Measurements from ENCODE around the gene ZNF267.
"Not testable (repeated sequence)": the region's sequence is repeated elsewhere in the genome, so short reads cannot be mapped to it uniquely, and the experiment has no call there.

ZNF267 gene

GRCh38 chr16:31880322-31880979 is 6.8 kb downstream of the ZNF267 start:
- no peak for DNase-seq

- DNase-seq: no peak
Observed at GRCh38 chr16:31886227-31886626, 12.6 kb downstream of the ZNF267 start.

DNA sequence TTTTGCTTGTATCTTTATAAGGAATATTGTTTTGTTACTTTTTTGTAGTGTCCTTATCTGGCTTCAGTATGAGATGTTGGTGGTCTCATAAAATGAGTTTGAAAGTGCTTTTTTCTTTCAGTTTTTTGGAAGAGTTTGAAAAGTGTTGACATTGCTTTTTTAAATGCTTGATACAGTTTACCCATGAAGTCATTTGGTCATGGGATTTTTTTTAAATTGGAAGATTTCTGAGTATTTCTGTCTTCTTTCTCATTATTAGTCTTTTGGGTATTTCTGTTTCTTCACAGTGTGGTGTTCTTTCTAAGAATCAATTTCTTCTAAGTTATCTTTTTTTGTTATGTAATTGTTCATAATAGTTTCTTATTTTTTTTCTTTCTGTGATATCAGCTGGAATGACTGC is 15.1 kb downstream of the ZNF267 start:
- no peak for DNase-seq

GRCh38 chr16:31892111-31892510 is 18.5 kb downstream of the ZNF267 start:
- not testable (repeated sequence) for DNase-seq

DNA sequence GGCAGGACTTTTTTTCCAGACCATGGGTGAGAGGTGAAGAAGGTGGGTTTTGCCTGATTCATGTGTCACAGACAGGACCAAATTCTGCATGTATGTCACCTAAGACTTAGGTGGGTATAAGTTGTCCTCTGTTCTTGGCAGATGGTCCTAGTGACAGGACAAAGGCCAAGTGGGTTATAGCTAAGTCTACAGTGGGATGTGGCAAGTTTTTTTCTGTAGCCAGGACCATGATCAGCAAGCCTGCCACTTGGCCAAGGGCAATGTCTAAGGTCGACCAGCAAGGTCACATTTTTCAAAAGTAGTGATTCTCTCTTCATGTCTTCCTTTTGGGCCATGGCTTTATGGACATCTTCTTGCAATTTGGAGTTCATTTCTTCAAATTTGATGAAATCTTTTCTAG is 20.2 kb downstream of the ZNF267 start:
- no peak for DNase-seq

DNA sequence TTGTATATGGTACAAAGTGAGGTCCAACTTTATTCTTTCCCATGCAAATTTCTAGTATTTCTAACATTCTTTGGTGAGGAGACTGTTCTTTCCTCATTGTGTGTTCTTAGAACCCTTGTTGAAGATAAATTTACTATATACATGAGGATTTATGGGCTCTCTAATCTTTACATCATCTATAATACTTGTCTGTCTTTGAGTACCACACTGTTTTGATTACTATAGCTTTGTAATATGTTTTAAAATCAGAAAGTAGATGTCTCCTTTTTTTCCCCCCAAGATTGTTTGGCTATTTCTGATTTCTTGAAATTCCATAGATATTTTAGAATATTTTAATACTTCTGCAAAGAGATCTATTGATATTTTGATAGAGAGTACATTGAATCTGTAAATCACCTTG is 23.7 kb downstream of the ZNF267 start:
- no peak for DNase-seq

GRCh38 chr16:31899505-31899904 is 25.9 kb downstream of the ZNF267 start:
- no peak for DNase-seq

DNA sequence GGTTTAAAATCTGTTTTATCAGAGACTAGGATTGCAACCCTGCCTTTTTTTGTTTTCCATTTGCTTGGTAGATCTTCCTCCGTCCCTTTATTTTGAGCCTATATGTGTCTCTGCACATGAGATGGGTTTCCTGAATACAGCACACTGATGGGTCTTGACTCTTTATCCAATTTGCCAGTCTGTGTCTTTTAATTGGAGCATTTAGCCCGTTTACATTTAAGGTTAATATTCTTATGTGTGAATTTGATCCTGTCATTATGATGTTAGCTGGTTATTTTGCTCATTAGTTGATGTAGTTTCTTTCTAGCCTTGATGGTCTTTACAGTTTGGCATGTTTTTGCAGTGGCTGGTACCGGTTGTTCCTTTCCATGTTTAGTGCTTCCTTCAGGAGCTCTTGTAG is 31.0 kb downstream of the ZNF267 start:
- DNase-seq: not testable (repeated sequence)

DNA sequence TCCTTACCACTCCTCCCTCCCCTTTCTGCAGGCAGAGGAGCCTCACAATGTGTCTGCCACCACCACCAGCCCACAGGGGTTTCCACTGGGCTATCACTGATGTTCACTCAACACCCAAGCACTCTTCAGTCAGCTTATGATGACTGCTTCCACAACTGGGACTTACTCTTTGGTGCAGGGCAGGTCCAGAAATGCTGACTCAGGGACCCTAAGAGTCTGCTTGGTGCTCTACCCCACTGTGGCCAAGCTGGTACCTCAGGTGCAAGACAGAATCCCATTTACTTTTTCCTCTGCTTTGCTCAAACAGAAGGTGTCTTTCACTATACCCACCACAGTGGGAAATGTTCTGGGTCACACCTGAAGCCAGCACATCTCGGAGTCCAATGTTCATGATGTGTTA is 40.1 kb downstream of the ZNF267 start:
- DNase-seq: no peak

- DNase-seq: no peak
Observed at GRCh38 chr16:31916056-31916488, 42.5 kb downstream of the ZNF267 start.

DNA sequence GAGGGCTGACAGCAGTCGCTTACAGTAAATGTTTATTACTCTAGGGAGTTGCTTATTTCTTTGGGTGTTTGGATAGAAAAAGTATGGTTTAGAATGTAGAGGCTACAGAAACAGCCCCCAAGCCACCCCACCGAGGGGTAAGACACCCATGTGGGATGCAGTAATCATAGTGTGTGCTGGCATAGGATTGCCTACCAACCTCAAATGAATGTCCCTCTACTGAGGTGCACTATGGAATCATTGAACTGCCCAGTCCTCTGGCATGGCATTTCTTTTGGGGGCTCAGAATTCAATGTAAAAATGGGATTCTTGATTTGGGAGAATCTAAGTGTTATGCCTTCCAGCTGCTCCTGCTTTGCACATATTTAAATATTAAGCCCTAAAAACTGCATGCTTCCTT is 46.8 kb downstream of the ZNF267 start:
- no peak for DNase-seq

DNA sequence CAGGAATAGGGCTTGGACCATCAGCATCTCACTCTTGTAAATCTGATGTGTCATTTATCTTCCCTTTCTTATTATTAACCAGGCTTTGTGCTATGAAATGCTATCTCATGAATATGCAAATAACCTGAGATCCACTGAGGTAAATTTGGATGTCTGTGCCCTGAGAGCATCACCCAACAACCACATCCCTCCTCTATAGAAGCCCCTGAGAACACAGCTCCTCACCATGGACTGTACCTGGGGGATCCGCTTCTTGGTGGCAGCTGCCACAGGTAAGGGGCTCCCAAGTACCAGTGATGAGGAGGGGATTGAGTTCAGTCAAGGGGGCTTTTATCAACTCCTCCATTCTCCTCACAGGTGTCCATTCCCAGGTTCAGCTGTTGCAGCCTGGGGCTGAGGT is 78.2 kb downstream of the ZNF267 start:
- DNase-seq: not testable (repeated sequence)

DNA sequence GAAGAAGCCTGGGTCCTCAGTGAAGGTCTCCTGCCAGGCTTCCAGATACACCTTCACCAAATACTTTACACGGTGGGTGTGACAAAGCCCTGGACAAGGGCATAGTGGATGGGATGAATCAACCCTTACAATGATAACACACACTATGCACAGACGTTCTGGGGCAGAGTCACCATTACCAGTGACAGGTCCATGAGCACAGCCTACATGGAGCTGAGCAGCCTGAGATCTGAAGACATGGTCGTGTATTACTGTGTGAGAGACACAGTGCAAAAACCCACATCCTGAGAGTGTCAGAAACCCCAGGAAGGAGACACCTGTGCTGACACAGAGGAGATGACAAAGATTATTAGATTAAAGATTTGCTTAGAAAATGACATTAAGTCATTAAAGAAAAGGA is 78.6 kb downstream of the ZNF267 start:
- DNase-seq: not testable (repeated sequence)

- DNase-seq: not testable (repeated sequence)
Observed at GRCh38 chr16:31956221-31956620, 82.6 kb downstream of the ZNF267 start.

GRCh38 chr16:31960186-31960910 is 86.7 kb downstream of the ZNF267 start:
- DNase-seq: peak; percentile 11

All from activated CD4-positive, alpha-beta T cell treated with anti-CD3 and anti-CD28 coated beads for 1 hour (primary cell).